C4-2B (cell line): ENCODE measurements around the gene GIT2.

Experiments
- ZFX ChIP-seq: fragments of 450-650 bp; IDR thresholded peaks from 2 replicates; pipeline ENCODE4 v1.6.1; 2017
- TF ChIP-seq, protein P1 (sequence below): fragments of 450-650 bp; conservative IDR thresholded peaks from 2 replicates; pipeline ENCODE4 v1.5.1; 2017; ENCODE audit warnings: mild to moderate bottlenecking

DNA sequence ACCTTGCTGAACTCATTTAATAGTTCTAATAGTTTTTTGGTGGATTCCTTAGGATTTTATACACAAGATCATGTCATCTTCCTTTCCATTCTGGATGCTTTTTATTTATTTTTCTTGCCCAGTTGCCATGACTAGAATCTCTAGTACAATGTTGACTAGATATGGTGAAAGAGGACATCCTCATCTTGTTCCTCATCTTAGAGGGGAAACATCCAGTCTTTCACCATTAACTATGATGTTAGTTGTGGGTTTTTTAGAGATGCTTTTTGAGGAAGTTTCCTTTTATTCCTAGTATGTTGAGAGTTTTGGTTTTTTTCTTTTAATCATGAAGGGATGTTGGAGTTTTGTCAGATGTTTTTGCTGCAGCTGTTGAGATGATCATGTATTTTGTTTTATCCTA lies 11.7 kb upstream of the GIT2 start:
- TF ChIP-seq, protein P1, sequence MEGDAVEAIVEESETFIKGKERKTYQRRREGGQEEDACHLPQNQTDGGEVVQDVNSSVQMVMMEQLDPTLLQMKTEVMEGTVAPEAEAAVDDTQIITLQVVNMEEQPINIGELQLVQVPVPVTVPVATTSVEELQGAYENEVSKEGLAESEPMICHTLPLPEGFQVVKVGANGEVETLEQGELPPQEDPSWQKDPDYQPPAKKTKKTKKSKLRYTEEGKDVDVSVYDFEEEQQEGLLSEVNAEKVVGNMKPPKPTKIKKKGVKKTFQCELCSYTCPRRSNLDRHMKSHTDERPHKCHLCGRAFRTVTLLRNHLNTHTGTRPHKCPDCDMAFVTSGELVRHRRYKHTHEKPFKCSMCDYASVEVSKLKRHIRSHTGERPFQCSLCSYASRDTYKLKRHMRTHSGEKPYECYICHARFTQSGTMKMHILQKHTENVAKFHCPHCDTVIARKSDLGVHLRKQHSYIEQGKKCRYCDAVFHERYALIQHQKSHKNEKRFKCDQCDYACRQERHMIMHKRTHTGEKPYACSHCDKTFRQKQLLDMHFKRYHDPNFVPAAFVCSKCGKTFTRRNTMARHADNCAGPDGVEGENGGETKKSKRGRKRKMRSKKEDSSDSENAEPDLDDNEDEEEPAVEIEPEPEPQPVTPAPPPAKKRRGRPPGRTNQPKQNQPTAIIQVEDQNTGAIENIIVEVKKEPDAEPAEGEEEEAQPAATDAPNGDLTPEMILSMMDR = no peak
- no peak for TF ChIP-seq ZFX
